Chondrocyte (in vitro differentiated cells): ENCODE results near the gene CYP24A1. TPM values are rescaled to one million over a fixed set of nuclear protein-coding genes. Genes with fewer than 3 reads are reported as not detected.
"Not testable (repeated sequence)": the region's sequence is repeated elsewhere in the genome, so short reads cannot be mapped to it uniquely, and the experiment has no call there.

Experiments used
- DNase-seq: peaks from one replicate; pipeline ENCODE4 v3.0.0; 2021; ENCODE audit warnings: mixed read lengths, low spot score
- H3K27ac Mint-ChIP-seq: one replicate; pipeline ENCODE4 v1.8.0; 2021; ENCODE audit warnings: mild to moderate bottlenecking, moderate library complexity, mixed read lengths; ENCODE audit not compliant: unreplicated experiment
- H3K27me3 Mint-ChIP-seq: 2 replicates; pipeline ENCODE4 v1.8.0; 2021; ENCODE audit warnings: low read depth, mixed read lengths
- H3K36me3 Mint-ChIP-seq: 2 replicates; pipeline ENCODE4 v1.8.0; 2021; ENCODE audit warnings: low read depth, mixed read lengths
- H3K4me1 Mint-ChIP-seq: 2 replicates; pipeline ENCODE4 v1.8.0; 2021; ENCODE audit warnings: low read depth, mild to moderate bottlenecking, mixed read lengths
- H3K4me3 Mint-ChIP-seq: one replicate; pipeline ENCODE4 v1.8.0; 2021; ENCODE audit warnings: mild to moderate bottlenecking, moderate library complexity, mixed read lengths; ENCODE audit not compliant: unreplicated experiment
- H3K9me3 Mint-ChIP-seq: 2 replicates; pipeline ENCODE4 v1.8.0; 2021; ENCODE audit warnings: low read depth, mixed read lengths
- total RNA-seq: library from RNA; stranded (reverse); gene quantifications from 3 replicates; pipeline ENCODE4 v1.2.1, GENCODE V29; 2021
- TF ChIP-seq, protein P1 (sequence below): fragments of 200-600 bp; sonication (generic); IDR thresholded peaks from 2 replicates; pipeline ENCODE4 v1.5.0; 2021; ENCODE audit warnings: antibody characterized with exemption, mild to moderate bottlenecking, moderate library complexity

CYP24A1 gene
- total RNA-seq, 1 donor from 2014 or later, result not detected

DNA sequence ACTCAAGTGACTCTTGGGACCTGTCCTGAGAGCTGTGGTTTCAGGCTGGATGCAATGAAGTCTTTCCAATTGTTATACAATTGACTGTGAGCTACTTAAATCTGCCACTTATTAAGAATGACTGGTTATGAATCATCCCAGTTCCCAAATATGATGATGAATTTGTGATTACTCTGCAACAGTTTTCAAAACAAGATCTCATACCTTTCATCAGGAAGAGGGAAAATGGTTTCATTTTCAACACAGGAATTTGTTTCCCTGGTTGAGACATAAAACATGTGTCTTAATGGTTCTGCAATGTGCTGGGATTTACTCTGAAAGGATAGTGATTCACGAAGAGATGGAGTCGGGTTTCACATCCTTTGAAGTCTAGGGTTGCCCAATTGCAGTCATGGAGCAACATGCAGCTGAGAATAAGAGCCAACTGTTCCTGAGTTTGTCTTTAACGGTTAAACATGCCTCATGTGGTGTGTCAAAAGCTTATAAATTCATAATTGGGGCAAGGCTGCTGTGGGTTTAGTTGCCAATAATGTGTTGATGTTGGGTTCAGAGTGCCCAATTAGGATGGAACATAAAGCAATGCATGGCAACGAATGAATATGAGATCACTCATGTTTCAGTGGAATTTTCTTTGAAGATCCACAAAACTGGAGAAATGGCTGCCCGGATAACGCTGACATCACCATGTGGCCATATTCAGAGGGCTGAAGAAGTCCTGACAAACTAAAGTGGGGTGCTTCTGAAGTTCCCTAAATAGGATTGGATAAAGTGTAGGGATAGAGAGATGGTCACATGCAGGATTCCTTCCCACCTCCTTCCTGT lies 41.0 kb downstream of the CYP24A1 start:
- H3K27ac Mint-ChIP-seq, result no peak overlapping the region
- no peaks in the 10 kb centered on the region for H3K4me1 Mint-ChIP-seq
- no peaks in the 10 kb centered on the region for H3K36me3 Mint-ChIP-seq
- H3K4me3 Mint-ChIP-seq, result no peak overlapping the region
- no peak for DNase-seq
- H3K27me3 Mint-ChIP-seq, result no peaks in the 10 kb centered on the region
- H3K9me3 Mint-ChIP-seq, result no peaks in the 10 kb centered on the region
- TF ChIP-seq, protein P1, sequence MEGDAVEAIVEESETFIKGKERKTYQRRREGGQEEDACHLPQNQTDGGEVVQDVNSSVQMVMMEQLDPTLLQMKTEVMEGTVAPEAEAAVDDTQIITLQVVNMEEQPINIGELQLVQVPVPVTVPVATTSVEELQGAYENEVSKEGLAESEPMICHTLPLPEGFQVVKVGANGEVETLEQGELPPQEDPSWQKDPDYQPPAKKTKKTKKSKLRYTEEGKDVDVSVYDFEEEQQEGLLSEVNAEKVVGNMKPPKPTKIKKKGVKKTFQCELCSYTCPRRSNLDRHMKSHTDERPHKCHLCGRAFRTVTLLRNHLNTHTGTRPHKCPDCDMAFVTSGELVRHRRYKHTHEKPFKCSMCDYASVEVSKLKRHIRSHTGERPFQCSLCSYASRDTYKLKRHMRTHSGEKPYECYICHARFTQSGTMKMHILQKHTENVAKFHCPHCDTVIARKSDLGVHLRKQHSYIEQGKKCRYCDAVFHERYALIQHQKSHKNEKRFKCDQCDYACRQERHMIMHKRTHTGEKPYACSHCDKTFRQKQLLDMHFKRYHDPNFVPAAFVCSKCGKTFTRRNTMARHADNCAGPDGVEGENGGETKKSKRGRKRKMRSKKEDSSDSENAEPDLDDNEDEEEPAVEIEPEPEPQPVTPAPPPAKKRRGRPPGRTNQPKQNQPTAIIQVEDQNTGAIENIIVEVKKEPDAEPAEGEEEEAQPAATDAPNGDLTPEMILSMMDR, result no peak

DNA sequence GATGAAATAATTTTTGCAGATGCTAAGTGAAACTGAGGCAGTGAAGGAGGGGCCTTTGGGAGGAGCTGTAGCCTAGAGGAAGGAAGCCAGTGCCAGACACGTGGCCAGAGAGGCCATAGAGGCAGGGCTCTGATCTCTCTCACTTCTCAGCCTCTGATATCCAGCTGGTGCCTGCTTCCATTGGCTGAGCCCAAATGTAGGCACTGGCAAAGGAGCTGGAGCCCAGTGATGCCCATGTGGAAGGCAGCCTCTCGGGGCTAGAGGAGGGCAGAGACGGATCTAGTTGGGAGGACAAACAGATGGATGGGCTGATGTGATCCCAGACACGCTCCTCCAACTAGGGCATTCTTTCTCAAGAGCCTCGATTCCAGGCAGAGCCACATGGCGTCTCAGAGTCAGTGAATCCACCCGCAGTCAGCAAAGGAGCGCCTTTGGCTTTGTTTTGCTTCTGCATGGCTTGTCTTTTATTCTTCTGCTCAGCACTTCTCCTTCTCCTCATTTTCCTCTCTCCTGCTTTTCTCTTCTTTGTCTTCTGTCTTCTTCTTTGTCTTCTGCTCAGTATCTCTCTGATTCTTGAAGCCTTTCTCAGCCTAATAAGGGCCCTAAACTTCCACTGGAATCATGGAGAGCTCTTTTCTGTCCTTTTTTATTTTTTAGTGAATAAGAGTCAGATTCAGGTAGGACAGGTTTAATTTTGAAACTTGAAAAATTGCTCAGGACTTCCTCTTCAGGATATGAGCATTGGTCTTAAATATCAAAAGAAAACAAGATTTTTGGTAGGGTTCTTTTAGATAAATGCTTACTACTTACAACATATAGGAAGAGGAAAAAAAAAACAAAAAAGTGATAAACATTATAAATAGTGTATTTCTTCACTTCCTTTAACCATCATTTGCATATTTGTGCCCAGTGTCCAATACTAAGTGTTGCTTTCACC lies 41.8 kb downstream of the CYP24A1 start:
- Mint-ChIP-seq H3K4me1 (no peaks in the 10 kb centered on the region), H3K9me3 (no peaks in the 10 kb centered on the region), H3K27ac (no peak overlapping the region), H3K27me3 (no peaks in the 10 kb centered on the region), H3K36me3 (no peaks in the 10 kb centered on the region), H3K4me3 (no peak overlapping the region)
- no peak for DNase-seq
- TF ChIP-seq, protein P1, result no peak

DNA sequence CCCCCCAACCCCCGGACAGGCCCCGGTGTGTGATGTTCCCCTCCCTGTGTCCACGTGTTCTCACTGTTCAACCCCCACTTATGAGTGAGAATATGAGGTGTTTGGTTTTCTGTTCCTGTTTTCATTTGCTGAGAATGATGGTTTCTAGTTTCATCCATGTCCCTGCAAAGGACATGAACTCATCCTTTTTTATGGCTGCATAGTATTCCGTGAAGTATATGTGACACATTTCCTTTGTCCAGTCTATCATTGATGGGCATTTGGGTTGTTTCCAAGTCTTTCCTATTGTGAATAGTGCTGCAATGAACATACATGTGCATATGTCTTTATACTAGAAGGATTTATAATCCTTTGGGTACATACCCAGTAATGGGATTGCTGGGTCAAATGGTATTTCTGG lies 42.7 kb downstream of the CYP24A1 start:
- H3K27ac Mint-ChIP-seq, H3K4me1 Mint-ChIP-seq, H3K27me3 Mint-ChIP-seq, H3K9me3 Mint-ChIP-seq, H3K4me3 Mint-ChIP-seq, DNase-seq, H3K36me3 Mint-ChIP-seq: not testable (repeated sequence)

DNA sequence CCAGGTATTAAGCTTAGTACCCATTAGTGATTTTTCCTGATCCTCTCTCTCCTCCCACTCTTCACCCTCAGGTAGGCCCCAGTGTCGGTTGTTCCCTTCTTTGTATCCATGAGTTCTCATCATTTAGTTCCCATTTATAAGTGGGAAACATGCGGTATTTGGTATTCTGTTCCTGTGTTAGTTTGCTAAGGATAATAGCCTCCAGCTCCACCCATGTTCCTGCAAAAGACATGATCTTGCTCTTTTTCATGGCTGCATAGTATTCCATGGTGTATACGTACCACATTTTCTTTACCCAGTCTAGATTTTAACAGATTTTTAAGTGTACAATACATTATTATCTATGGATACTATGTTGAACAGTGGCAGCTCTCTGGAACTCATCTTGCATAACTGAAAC lies 44.4 kb downstream of the CYP24A1 start:
- no peaks in the 10 kb centered on the region for H3K36me3 Mint-ChIP-seq
- H3K27ac Mint-ChIP-seq, result no peak overlapping the region
- H3K4me3 Mint-ChIP-seq, result no peak overlapping the region
- no peak for DNase-seq
- H3K4me1 Mint-ChIP-seq, result no peaks in the 10 kb centered on the region
- TF ChIP-seq, protein P1, result no peak
- H3K27me3 Mint-ChIP-seq, result no peaks in the 10 kb centered on the region
- no peaks in the 10 kb centered on the region for H3K9me3 Mint-ChIP-seq

DNA sequence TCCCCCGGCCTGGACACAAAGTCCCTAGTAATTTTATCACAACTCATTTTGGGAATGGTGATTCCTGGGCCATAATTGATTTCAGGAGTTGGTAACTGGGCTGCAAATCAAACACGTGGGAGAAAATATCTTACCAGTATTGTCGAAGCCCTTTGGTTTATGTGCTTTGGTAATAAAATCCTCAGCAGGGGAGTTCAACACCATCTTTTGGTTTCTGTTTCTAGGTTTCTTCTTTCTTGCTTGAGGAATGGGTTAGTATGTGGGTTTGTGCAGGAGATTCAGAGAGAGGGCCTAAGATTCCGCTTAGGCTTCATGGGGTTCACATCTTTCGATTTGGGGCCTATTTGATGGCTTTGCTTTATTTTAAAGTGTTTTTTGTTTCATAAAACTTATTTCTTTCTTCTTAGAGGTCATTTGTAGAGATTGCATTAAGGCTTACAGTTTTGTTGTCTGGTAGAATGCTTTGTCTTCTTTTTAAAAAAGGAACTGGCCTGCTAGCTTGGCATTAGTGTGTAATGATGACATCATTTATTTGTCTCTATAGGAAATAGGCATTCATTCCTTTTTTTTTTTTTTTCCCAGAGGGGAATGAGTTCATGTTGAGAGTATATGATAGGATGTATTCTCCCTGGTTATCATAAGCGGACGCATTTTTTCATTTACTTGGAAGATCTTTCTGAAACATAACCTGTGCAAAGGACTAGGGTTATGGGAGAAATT lies 45.8 kb downstream of the CYP24A1 start:
- TF ChIP-seq, protein P1, result no peak
- no peak overlapping the region for H3K4me3 Mint-ChIP-seq
- H3K27ac Mint-ChIP-seq, result no peak overlapping the region
- H3K36me3 Mint-ChIP-seq, result no peaks in the 10 kb centered on the region
- no peaks in the 10 kb centered on the region for H3K9me3 Mint-ChIP-seq
- no peaks in the 10 kb centered on the region for H3K27me3 Mint-ChIP-seq
- H3K4me1 Mint-ChIP-seq, result peaks cover 10% of the 10 kb centered on the region
- no peak for DNase-seq
